Measurements from ENCODE around the gene SNX4.

The SNX4 gene

GRCh38 chr3:125462722-125463299 is 57.2 kb downstream of the SNX4 start:
- no peaks in the 10 kb centered on the region for H3K9me3 ChIP-seq (ENCODE audit: control insufficient read depth, low read length)
- H3K4me1 ChIP-seq (ENCODE audit: control insufficient read depth, insufficient read depth, low read length): no peaks in the 10 kb centered on the region
- H3K27me3 ChIP-seq (replicated peaks; ENCODE audit: control insufficient read depth, insufficient read depth, low read length): no peaks in the 10 kb centered on the region
- H3K36me3 ChIP-seq (ENCODE audit: control insufficient read depth, insufficient read depth, low read length, severe bottlenecking): peaks cover 80% of the 10 kb centered on the region
- H3K4me3 ChIP-seq (ENCODE audit: low read length): no peak overlapping the region
- no peak overlapping the region for H3K9ac ChIP-seq (ENCODE audit: low read length)
- DNase-seq (ENCODE audit: low read depth): no peak

GRCh38 chr3:125461896-125462295 is 58.1 kb downstream of the SNX4 start:
- H3K4me1 ChIP-seq (ENCODE audit: control insufficient read depth, insufficient read depth, low read length): no peaks in the 10 kb centered on the region
- H3K9me3 ChIP-seq (ENCODE audit: control insufficient read depth, low read length): no peaks in the 10 kb centered on the region
- H3K27me3 ChIP-seq (replicated peaks; ENCODE audit: control insufficient read depth, insufficient read depth, low read length): no peaks in the 10 kb centered on the region
- DNase-seq (ENCODE audit: low read depth): no peak
- H3K9ac ChIP-seq (ENCODE audit: low read length): no peak overlapping the region
- peaks cover 79% of the 10 kb centered on the region for H3K36me3 ChIP-seq (ENCODE audit: control insufficient read depth, insufficient read depth, low read length, severe bottlenecking)
- no peak overlapping the region for H3K4me3 ChIP-seq (ENCODE audit: low read length)

- Histone ChIP-seq H3K36me3 (ENCODE audit: control insufficient read depth, insufficient read depth, low read length, severe bottlenecking) (peaks cover 86% of the 10 kb centered on the region), H3K4me3 (ENCODE audit: low read length) (no peak overlapping the region), H3K9me3 (ENCODE audit: control insufficient read depth, low read length) (no peaks in the 10 kb centered on the region), H3K9ac (ENCODE audit: low read length) (no peak overlapping the region), H3K4me1 (ENCODE audit: control insufficient read depth, insufficient read depth, low read length) (no peaks in the 10 kb centered on the region), H3K27me3 (replicated peaks; ENCODE audit: control insufficient read depth, insufficient read depth, low read length) (no peaks in the 10 kb centered on the region)
- no peak for DNase-seq (ENCODE audit: low read depth)
Observed at GRCh38 chr3:125460233-125460632, 59.8 kb downstream of the SNX4 start.

GRCh38 chr3:125443923-125444322 is 76.1 kb downstream of the SNX4 start:
- peak; percentile 92 for DNase-seq (ENCODE audit: low read depth)
- Histone ChIP-seq H3K36me3 (ENCODE audit: control insufficient read depth, insufficient read depth, low read length, severe bottlenecking) (peaks cover 36% of the 10 kb centered on the region), H3K4me1 (ENCODE audit: control insufficient read depth, insufficient read depth, low read length) (peaks cover 16% of the 10 kb centered on the region), H3K9me3 (ENCODE audit: control insufficient read depth, low read length) (peaks cover 9% of the 10 kb centered on the region), H3K27me3 (replicated peaks; ENCODE audit: control insufficient read depth, insufficient read depth, low read length) (no peaks in the 10 kb centered on the region), H3K4me3 (ENCODE audit: low read length) (peak overlapping the region; percentile 33), H3K9ac (ENCODE audit: low read length) (peak overlapping the region; percentile 65)

GRCh38 chr3:125442506-125442905 is 77.5 kb downstream of the SNX4 start:
- no peaks in the 10 kb centered on the region for H3K27me3 ChIP-seq (replicated peaks; ENCODE audit: control insufficient read depth, insufficient read depth, low read length)
- H3K4me1 ChIP-seq (ENCODE audit: control insufficient read depth, insufficient read depth, low read length): peaks cover 27% of the 10 kb centered on the region
- DNase-seq (ENCODE audit: low read depth): no peak
- no peak overlapping the region for H3K9ac ChIP-seq (ENCODE audit: low read length)
- no peak overlapping the region for H3K4me3 ChIP-seq (ENCODE audit: low read length)
- peaks cover 22% of the 10 kb centered on the region for H3K36me3 ChIP-seq (ENCODE audit: control insufficient read depth, insufficient read depth, low read length, severe bottlenecking)
- H3K9me3 ChIP-seq (ENCODE audit: control insufficient read depth, low read length): peaks cover 9% of the 10 kb centered on the region

- DNase-seq (ENCODE audit: low read depth): no peak
- Histone ChIP-seq H3K4me3 (ENCODE audit: low read length) (no peak overlapping the region), H3K36me3 (ENCODE audit: control insufficient read depth, insufficient read depth, low read length, severe bottlenecking) (peaks cover 8% of the 10 kb centered on the region), H3K9ac (ENCODE audit: low read length) (no peak overlapping the region), H3K27me3 (replicated peaks; ENCODE audit: control insufficient read depth, insufficient read depth, low read length) (no peaks in the 10 kb centered on the region), H3K9me3 (ENCODE audit: control insufficient read depth, low read length) (peaks cover 9% of the 10 kb centered on the region), H3K4me1 (ENCODE audit: control insufficient read depth, insufficient read depth, low read length) (peaks cover 31% of the 10 kb centered on the region)
Observed at GRCh38 chr3:125440970-125441369, 79.0 kb downstream of the SNX4 start.

GRCh38 chr3:125440559-125440955 is 79.4 kb downstream of the SNX4 start:
- DNase-seq (ENCODE audit: low read depth): peak; percentile 11
- Histone ChIP-seq H3K9ac (ENCODE audit: low read length) (no peak overlapping the region), H3K4me1 (ENCODE audit: control insufficient read depth, insufficient read depth, low read length) (peaks cover 31% of the 10 kb centered on the region), H3K27me3 (replicated peaks; ENCODE audit: control insufficient read depth, insufficient read depth, low read length) (no peaks in the 10 kb centered on the region), H3K36me3 (ENCODE audit: control insufficient read depth, insufficient read depth, low read length, severe bottlenecking) (peaks cover 6% of the 10 kb centered on the region), H3K4me3 (ENCODE audit: low read length) (no peak overlapping the region), H3K9me3 (ENCODE audit: control insufficient read depth, low read length) (peaks cover 9% of the 10 kb centered on the region)

GRCh38 chr3:125437631-125438435 is 82.2 kb downstream of the SNX4 start:
- Histone ChIP-seq H3K36me3 (ENCODE audit: control insufficient read depth, insufficient read depth, low read length, severe bottlenecking) (no peaks in the 10 kb centered on the region), H3K9me3 (ENCODE audit: control insufficient read depth, low read length) (peaks cover 9% of the 10 kb centered on the region), H3K4me1 (ENCODE audit: control insufficient read depth, insufficient read depth, low read length) (peaks cover 15% of the 10 kb centered on the region), H3K27me3 (replicated peaks; ENCODE audit: control insufficient read depth, insufficient read depth, low read length) (no peaks in the 10 kb centered on the region), H3K4me3 (ENCODE audit: low read length) (no peak overlapping the region), H3K9ac (ENCODE audit: low read length) (peak overlapping the region; percentile 2)
- DNase-seq (ENCODE audit: low read depth): peak; percentile 85

GRCh38 chr3:125436921-125437320 is 83.1 kb downstream of the SNX4 start:
- DNase-seq (ENCODE audit: low read depth): peak; percentile 9
- Histone ChIP-seq H3K9me3 (ENCODE audit: control insufficient read depth, low read length) (no peaks in the 10 kb centered on the region), H3K9ac (ENCODE audit: low read length) (no peak overlapping the region), H3K4me3 (ENCODE audit: low read length) (no peak overlapping the region), H3K27me3 (replicated peaks; ENCODE audit: control insufficient read depth, insufficient read depth, low read length) (no peaks in the 10 kb centered on the region), H3K4me1 (ENCODE audit: control insufficient read depth, insufficient read depth, low read length) (peaks cover 24% of the 10 kb centered on the region), H3K36me3 (ENCODE audit: control insufficient read depth, insufficient read depth, low read length, severe bottlenecking) (no peaks in the 10 kb centered on the region)

- Histone ChIP-seq H3K9ac (ENCODE audit: low read length) (no peak overlapping the region), H3K36me3 (ENCODE audit: control insufficient read depth, insufficient read depth, low read length, severe bottlenecking) (no peaks in the 10 kb centered on the region), H3K4me1 (ENCODE audit: control insufficient read depth, insufficient read depth, low read length) (peaks cover 34% of the 10 kb centered on the region), H3K9me3 (ENCODE audit: control insufficient read depth, low read length) (no peaks in the 10 kb centered on the region), H3K4me3 (ENCODE audit: low read length) (no peak overlapping the region), H3K27me3 (replicated peaks; ENCODE audit: control insufficient read depth, insufficient read depth, low read length) (no peaks in the 10 kb centered on the region)
- no peak for DNase-seq (ENCODE audit: low read depth)
Observed at GRCh38 chr3:125435231-125435630, 84.8 kb downstream of the SNX4 start.

- DNase-seq (ENCODE audit: low read depth): no peak
Observed at GRCh38 chr3:125434582-125435011, 85.4 kb downstream of the SNX4 start.

More at GRCh38 chr3:125434582-125435011, 85.4 kb downstream of the SNX4 start:
- H3K9me3 ChIP-seq (ENCODE audit: control insufficient read depth, low read length): peaks cover 2% of the 10 kb centered on the region
- no peaks in the 10 kb centered on the region for H3K36me3 ChIP-seq (ENCODE audit: control insufficient read depth, insufficient read depth, low read length, severe bottlenecking)
- no peak overlapping the region for H3K9ac ChIP-seq (ENCODE audit: low read length)
- H3K4me3 ChIP-seq (ENCODE audit: low read length): no peak overlapping the region
- H3K27me3 ChIP-seq (replicated peaks; ENCODE audit: control insufficient read depth, insufficient read depth, low read length): no peaks in the 10 kb centered on the region
- H3K4me1 ChIP-seq (ENCODE audit: control insufficient read depth, insufficient read depth, low read length): peaks cover 34% of the 10 kb centered on the region
